GM15510 (cell line): Measurements from ENCODE around the gene C2orf92.

ENCODE experiments used
- POLR2A ChIP-seq: IDR thresholded peaks from 3 replicates; pipeline ENCODE4 v1.6.1; 2011; ENCODE audit warnings: borderline replicate concordance; ENCODE audit not compliant: insufficient read length; ENCODE audit errors: extremely low read depth

Gene C2orf92

DNA sequence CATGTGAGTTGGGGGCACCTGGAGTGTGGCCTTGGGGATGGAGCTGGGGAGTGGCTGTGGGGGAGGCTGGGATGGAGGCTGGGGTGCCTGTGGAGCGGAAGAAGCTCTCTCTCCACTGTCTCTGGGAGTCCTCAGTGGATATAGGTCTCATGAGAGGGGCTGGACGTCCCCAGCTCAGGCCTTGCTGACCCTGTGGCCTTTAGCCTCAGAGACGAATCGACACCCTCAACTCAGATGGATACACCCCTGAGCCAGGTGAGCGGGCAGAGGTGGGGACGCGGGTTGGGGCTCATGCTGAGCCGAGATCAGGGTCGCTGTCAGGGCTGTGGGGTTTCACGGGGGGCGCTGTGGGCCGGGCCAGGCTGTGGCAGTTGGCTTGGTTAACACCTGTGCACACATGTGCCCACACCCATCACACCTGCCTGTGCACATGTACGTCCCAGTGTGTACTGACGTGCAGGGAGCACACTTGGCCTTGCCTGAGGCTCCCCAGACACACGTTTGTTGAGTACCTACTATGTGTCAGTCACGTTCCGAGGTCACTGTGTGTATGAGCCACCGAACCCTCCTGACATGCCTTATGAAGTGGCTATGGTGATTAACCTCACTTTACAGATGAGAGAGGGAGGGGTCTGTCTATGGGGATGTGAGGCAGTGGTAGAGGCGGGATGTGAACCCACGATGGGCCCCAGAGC is 64.0 kb downstream of the C2orf92 start:
- no peak for TF ChIP-seq POLR2A

- TF ChIP-seq POLR2A = no peak
These were observed 64.8 kb downstream of the C2orf92 start for GRCh38 chr2:97734061-97735051.

GRCh38 chr2:97735161-97735561 is 65.6 kb downstream of the C2orf92 start:
- TF ChIP-seq POLR2A = no peak

GRCh38 chr2:97736185-97736584 is 66.7 kb downstream of the C2orf92 start:
- TF ChIP-seq POLR2A = no peak

- no peak for TF ChIP-seq POLR2A
These were observed 67.3 kb downstream of the C2orf92 start for GRCh38 chr2:97736608-97737330.

GRCh38 chr2:97737421-97738178 is 68.1 kb downstream of the C2orf92 start:
- TF ChIP-seq POLR2A = no peak

DNA sequence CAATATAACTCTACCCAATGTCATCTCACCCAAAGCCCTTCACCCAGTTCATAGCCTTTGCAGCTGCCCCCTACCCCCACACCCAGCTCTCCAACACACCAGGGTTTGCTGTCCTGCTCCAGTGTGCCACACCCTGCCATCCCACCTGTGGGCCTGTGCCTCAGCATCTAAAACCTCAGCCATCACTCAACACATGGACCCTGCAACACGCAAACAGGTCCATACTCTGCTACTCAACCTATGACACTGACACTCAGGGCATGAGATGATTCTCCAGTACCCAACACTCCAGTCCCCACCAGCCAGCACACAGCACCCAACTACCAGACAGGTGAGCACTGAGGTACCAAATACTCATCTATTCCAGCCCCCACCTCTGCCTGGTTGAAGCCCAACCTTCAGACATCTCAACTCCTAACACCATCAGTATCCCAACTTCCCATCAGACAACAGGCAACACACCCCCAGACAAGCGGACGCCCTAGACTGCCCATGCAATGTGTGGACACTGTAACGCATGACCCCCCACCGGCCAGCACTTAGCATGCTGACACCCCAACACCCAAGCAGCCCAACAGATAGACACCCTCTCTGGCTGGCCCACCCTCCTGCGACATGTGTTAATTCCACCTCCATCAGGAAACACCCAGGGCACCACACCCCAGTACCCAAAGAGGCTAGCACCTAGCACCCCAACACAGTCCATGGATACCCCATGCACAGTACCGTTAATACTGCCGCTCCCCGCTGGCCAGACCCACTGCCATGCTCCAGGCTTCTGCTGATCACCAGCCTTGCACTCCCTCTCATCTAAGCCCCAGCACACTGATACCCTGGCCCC is 68.9 kb downstream of the C2orf92 start:
- TF ChIP-seq POLR2A = no peak

DNA sequence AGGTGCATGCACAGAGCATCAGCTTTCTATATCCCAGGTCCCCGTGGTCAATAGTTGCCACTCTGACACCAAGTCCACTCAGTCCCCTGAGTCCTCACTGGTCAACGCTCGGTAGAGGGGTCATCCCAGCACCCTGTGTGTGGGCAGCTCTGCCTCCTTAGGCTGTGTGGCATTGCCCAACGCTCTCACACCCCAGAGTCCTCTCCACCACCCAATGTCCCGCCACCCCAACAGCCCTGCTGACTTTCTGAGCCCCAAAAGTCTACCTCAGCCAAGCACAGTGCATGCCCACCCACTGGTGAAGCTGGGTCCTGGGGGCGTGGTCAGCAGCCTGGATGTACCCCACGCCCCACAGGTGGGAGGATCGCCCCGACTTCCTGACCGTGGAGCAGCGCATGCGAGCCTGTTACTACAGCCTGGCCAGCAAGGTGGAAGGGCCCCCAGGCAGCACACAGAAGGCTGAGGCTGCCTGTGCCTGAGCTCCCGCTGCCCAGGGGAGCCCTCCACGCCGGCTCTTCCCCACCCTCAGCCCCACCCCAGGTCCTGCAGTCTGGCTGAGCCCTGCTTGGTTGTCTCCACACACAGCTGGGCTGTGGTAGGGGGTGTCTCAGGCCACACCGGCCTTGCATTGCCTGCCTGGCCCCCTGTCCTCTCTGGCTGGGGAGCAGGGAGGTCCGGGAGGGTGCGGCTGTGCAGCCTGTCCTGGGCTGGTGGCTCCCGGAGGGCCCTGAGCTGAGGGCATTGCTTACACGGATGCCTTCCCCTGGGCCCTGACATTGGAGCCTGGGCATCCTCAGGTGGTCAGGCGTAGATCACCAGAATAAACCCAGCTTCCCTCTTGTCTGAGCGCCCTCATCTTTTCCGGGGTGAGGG is 69.7 kb downstream of the C2orf92 start:
- TF ChIP-seq POLR2A = no peak

GRCh38 chr2:97739893-97740245 is 70.4 kb downstream of the C2orf92 start:
- TF ChIP-seq POLR2A = no peak

GRCh38 chr2:97740590-97741182 is 71.2 kb downstream of the C2orf92 start:
- TF ChIP-seq POLR2A = no peak

DNA sequence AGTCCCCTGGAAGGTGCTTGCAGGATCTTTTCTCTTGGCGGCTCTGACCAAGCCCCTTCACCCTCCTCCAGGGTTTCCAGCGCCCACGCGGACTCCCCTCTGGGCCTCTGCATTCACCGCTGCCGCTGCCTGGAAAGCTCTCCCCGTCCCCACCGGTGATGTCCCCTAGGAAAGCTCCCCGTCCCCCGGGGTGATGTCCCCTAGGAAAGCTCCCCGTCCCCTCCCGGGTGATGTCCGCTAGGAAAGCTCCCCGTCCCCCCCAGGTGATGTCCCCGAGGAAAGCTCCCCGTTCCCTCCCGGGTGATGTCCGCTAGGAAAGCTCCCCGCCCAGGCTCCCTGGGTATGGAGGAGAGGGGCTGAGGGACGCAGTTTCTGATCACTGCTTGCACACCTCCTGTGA is 71.7 kb downstream of the C2orf92 start:
- TF ChIP-seq POLR2A = no peak

DNA sequence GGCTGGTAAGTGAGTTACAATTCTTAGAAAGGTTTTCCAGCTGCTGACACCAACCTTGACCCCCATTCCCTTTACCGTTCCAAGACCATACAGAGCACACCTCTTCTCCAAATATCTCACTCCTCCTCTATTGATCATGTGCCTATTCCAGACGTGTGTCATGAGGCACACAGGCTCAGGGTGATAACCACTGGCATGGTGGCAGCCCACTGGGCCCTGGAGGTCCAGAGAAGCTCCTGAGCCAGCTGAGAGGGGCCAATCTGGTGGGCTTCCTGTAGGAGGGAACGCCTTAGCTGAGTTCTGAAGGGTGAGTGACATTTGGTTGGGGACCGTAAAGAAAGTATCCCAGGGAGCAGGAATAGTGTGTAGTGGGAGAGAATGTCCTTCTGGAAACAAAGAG is 72.2 kb downstream of the C2orf92 start:
- no peak for TF ChIP-seq POLR2A
